ENCODE results near the gene AQR. TPM values are rescaled to one million over a fixed set of nuclear protein-coding genes. Genes with fewer than 3 reads are reported as not detected.
"Not testable (repeated sequence)": the region's sequence is repeated elsewhere in the genome, so short reads cannot be mapped to it uniquely, and the experiment has no call there.

AQR gene
- total and polyA plus RNA-seq, 4 donors: 24.2 to 45.1 (median 33.3) TPM

DNA sequence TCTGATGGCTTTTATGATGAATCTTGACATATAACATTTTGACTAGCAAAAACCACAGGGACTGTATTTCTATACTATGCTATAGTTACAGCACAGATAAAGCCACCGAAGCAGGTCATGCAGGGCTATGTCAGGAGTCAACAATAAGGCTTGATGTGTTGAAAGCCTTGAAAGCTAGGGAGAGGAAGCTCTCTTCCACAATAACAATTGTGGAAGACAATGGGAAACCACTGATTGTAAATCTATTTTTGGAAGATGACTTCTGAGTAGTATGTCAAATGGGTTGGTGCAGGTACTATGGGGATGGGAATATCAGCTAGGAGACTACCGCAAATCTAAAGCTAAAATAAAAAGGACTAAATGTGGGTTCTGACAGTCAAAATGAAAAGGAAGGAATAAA, 4.0 kb upstream of the AQR start:
- WGBS (ENCODE audit: insufficient coverage): 100% methylated on average over 1 of the region's 2 CpGs
- H3K27ac ChIP-seq (ENCODE audit: low read depth, low read length): no peak overlapping the region
- no peaks in the 10 kb centered on the region for H3K9me3 ChIP-seq (ENCODE audit: control insufficient read depth, insufficient read depth, low read length)
- no peak overlapping the region for H3K4me3 ChIP-seq (ENCODE audit: low read depth, low read length)
- H3K4me1 ChIP-seq (ENCODE audit: control insufficient read depth, insufficient read depth, low read length): peaks cover 4% of the 10 kb centered on the region
- H3K27me3 ChIP-seq (ENCODE audit: control insufficient read depth, insufficient read depth, low read length): no peaks in the 10 kb centered on the region
- DNase-seq (ENCODE audit: low read depth in 4 of 6, low spot score in 6 of 6): no peak
- no peaks in the 10 kb centered on the region for H3K36me3 ChIP-seq (ENCODE audit: control insufficient read depth, insufficient read depth, low read length)

DNA sequence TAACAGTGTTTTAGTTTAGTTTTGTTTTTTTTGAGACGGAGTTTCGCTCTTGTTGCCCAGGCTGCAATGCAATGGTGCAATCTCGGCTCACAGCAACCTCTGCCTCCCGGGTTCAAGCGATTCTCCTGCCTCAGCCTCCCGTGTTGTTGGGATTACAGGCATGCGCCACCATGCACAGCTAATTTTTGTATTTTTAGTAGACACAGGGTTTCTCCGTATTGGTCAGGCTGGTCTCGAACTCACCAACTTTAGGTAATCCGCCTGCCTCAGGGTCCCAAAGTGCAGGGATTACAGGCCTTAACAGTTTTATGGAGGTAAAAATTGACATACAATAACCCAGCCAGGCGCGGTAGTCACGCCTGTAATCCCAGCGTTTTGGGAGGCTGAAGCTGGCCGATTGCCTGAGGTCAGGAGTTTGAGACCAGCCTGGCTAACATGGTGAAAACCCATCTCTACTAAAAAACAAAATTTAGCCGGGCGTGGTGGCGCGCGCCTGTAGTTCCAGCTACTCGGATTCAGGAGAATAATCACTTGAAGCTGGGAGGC, 629 bp upstream of the AQR start:
- not testable (repeated sequence) for H3K27ac ChIP-seq (ENCODE audit: low read depth, low read length); H3K9me3 ChIP-seq (ENCODE audit: control insufficient read depth, insufficient read depth, low read length); H3K27me3 ChIP-seq (ENCODE audit: control insufficient read depth, insufficient read depth, low read length); DNase-seq (ENCODE audit: low read depth in 4 of 6, low spot score in 6 of 6); H3K36me3 ChIP-seq (ENCODE audit: control insufficient read depth, insufficient read depth, low read length)
- WGBS (ENCODE audit: insufficient coverage): 68% methylated on average over 13 of the region's 21 CpGs
- Histone ChIP-seq H3K4me1 (ENCODE audit: control insufficient read depth, insufficient read depth, low read length) (peaks cover 13% of the 10 kb centered on the region), H3K4me3 (ENCODE audit: low read depth, low read length) (peak overlapping the region; percentile 98)

DNA sequence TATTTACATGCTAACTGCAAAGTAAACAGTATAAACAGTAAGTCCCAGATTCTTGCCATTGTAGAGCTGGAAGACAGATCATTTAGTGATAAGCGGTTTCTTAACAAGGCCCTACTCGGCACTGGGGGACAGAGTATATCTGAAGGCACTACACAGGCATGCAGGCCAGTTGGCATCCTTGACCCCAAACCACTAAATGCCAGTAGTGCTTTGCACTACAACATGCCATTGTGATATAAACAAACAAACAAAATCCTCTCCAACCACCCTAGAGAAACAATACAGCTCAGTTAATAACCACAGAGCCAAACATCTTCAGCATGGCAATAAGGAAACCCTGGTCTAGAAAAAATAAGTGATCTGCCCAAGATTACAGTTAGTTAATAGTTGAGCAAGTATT, 5.3 kb downstream of the AQR start:
- Histone ChIP-seq H3K36me3 (ENCODE audit: control insufficient read depth, insufficient read depth, low read length) (peaks cover 10% of the 10 kb centered on the region), H3K27ac (ENCODE audit: low read depth, low read length) (no peak overlapping the region)
- 80% methylated on average over 2 of the region's 2 CpGs for WGBS (ENCODE audit: insufficient coverage)

DNA sequence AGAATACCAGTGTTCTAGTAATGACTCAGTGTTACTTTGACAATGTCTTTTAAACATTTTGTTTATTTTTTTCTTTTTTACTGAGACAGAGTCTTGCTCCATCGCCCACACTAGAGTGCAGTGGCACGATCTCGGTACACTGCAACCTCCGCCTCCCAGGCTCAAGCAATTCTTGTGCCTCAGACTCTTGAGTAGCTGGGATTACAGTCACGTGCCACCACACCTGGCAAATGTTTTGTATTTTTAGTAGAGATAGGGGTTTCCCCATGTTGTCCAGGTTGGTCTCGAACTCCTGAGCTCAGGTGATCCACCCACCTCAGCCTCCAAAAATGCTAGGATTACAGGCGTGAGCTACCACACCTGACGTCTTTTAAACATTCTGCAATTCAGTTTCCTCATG, 15.7 kb downstream of the AQR start:
- Histone ChIP-seq H3K4me1 (ENCODE audit: control insufficient read depth, insufficient read depth, low read length) (no peaks in the 10 kb centered on the region), H3K27ac (ENCODE audit: low read depth, low read length) (no peak overlapping the region), H3K9me3 (ENCODE audit: control insufficient read depth, insufficient read depth, low read length) (no peaks in the 10 kb centered on the region), H3K4me3 (ENCODE audit: low read depth, low read length) (no peak overlapping the region), H3K36me3 (ENCODE audit: control insufficient read depth, insufficient read depth, low read length) (peaks cover 14% of the 10 kb centered on the region), H3K27me3 (ENCODE audit: control insufficient read depth, insufficient read depth, low read length) (no peaks in the 10 kb centered on the region)
- DNase-seq (ENCODE audit: low read depth in 4 of 6, low spot score in 6 of 6): no peak
- WGBS (ENCODE audit: insufficient coverage): 97% methylated on average over 5 of the region's 8 CpGs

More for the DNA sequence above, 5.3 kb downstream of the AQR start:
- no peak for DNase-seq (ENCODE audit: low read depth in 4 of 6, low spot score in 6 of 6)
- Histone ChIP-seq H3K27me3 (ENCODE audit: control insufficient read depth, insufficient read depth, low read length) (no peaks in the 10 kb centered on the region), H3K9me3 (ENCODE audit: control insufficient read depth, insufficient read depth, low read length) (no peaks in the 10 kb centered on the region), H3K4me1 (ENCODE audit: control insufficient read depth, insufficient read depth, low read length) (peaks cover 10% of the 10 kb centered on the region), H3K4me3 (ENCODE audit: low read depth, low read length) (no peak overlapping the region)

DNA sequence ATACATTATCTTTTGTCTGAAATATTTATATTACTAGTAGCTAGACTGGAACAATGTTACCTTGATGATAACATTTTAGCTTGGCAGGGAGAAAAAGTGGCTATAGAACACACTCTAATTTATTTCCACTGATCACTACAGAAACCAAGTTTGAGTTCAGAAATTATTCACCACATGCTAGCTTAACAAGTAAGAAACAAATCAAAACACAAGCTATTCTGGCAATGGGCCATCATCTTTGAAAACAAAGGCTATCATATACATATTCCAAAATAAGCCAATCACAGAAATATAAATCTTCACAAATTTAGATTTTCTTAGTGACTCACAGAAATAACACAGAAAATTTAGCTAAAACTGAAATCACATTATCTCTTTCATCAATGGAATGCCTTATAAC, 17.1 kb downstream of the AQR start:
- no peak overlapping the region for H3K27ac ChIP-seq (ENCODE audit: low read depth, low read length)
- H3K27me3 ChIP-seq (ENCODE audit: control insufficient read depth, insufficient read depth, low read length): no peaks in the 10 kb centered on the region
- H3K36me3 ChIP-seq (ENCODE audit: control insufficient read depth, insufficient read depth, low read length): peaks cover 10% of the 10 kb centered on the region
- no peaks in the 10 kb centered on the region for H3K4me1 ChIP-seq (ENCODE audit: control insufficient read depth, insufficient read depth, low read length)
- DNase-seq (ENCODE audit: low read depth in 4 of 6, low spot score in 6 of 6): no peak
- H3K9me3 ChIP-seq (ENCODE audit: control insufficient read depth, insufficient read depth, low read length): no peaks in the 10 kb centered on the region
- no peak overlapping the region for H3K4me3 ChIP-seq (ENCODE audit: low read depth, low read length)

DNA sequence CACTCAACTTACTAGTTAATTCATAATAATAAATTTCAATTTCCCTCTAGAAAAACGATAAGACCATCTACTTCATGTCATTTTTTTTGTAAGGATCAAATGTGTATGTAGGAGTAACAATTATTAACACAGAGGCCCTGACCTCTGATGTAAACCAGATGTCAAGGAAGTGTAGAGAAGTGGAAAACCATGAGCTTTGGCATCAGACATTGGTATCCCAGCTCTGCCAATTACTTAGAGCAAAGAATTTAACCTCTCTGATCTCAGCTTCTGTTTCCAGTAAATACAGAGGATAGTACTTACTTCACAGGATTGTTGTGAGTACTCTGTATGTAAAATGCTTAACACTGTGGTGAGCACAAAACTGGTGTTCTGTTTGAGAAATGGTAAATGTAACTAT, 17.5 kb downstream of the AQR start:
- Histone ChIP-seq H3K27ac (ENCODE audit: low read depth, low read length) (no peak overlapping the region), H3K27me3 (ENCODE audit: control insufficient read depth, insufficient read depth, low read length) (no peaks in the 10 kb centered on the region), H3K4me3 (ENCODE audit: low read depth, low read length) (no peak overlapping the region), H3K9me3 (ENCODE audit: control insufficient read depth, insufficient read depth, low read length) (no peaks in the 10 kb centered on the region), H3K36me3 (ENCODE audit: control insufficient read depth, insufficient read depth, low read length) (peaks cover 9% of the 10 kb centered on the region), H3K4me1 (ENCODE audit: control insufficient read depth, insufficient read depth, low read length) (no peaks in the 10 kb centered on the region)
- no CpG with 5 or more reads among the region's 1 CpG for WGBS (ENCODE audit: insufficient coverage)
- no peak for DNase-seq (ENCODE audit: low read depth in 4 of 6, low spot score in 6 of 6)

DNA sequence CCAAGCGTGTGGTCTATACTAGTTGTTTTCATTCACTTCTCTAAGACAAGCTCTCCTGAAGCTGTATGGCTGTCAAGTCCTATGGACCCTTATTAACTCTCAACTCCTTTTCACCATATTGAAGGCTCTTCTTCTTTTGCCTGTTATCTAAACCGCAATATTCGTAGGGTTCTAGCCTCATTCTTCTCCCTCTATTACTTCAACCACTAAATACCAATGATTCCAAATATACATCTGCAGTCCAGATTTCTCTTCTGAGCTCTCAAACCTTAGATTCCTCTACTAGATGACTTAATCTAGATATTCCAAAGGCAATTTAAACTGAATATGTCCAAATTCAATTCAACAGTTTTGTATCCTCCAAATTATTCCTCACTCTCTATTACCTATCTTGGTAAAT, 24.6 kb downstream of the AQR start:
- H3K4me1 ChIP-seq (ENCODE audit: control insufficient read depth, insufficient read depth, low read length): no peaks in the 10 kb centered on the region
- H3K4me3 ChIP-seq (ENCODE audit: low read depth, low read length): no peak overlapping the region
- no peaks in the 10 kb centered on the region for H3K9me3 ChIP-seq (ENCODE audit: control insufficient read depth, insufficient read depth, low read length)
- no peak overlapping the region for H3K27ac ChIP-seq (ENCODE audit: low read depth, low read length)
- H3K36me3 ChIP-seq (ENCODE audit: control insufficient read depth, insufficient read depth, low read length): peaks cover 8% of the 10 kb centered on the region
- H3K27me3 ChIP-seq (ENCODE audit: control insufficient read depth, insufficient read depth, low read length): no peaks in the 10 kb centered on the region
- WGBS (ENCODE audit: insufficient coverage): 79% methylated on average over 3 of the region's 3 CpGs
- no peak for DNase-seq (ENCODE audit: low read depth in 4 of 6, low spot score in 6 of 6)

DNA sequence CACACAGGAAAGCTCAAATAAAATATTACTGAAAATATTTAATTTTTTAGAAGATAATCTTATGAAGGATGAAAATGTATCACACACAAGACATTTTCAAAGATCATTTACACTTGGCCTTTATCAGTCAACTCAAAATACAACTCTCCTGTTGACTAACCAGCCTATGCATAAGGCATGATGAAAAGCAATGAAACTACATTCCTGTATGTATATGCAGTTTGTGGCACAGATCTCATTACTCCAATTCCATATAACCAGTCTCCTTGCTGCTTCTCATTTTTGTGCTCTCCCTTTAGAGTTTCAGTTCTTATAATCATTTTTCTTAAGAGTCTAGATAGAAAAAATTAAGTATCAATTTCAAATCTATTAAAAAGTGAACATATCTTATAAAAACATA, 25.8 kb downstream of the AQR start:
- Histone ChIP-seq H3K9me3 (ENCODE audit: control insufficient read depth, insufficient read depth, low read length) (no peaks in the 10 kb centered on the region), H3K27ac (ENCODE audit: low read depth, low read length) (no peak overlapping the region), H3K36me3 (ENCODE audit: control insufficient read depth, insufficient read depth, low read length) (peaks cover 12% of the 10 kb centered on the region), H3K4me1 (ENCODE audit: control insufficient read depth, insufficient read depth, low read length) (no peaks in the 10 kb centered on the region), H3K27me3 (ENCODE audit: control insufficient read depth, insufficient read depth, low read length) (no peaks in the 10 kb centered on the region), H3K4me3 (ENCODE audit: low read depth, low read length) (no peak overlapping the region)
- no peak for DNase-seq (ENCODE audit: low read depth in 4 of 6, low spot score in 6 of 6)

DNA sequence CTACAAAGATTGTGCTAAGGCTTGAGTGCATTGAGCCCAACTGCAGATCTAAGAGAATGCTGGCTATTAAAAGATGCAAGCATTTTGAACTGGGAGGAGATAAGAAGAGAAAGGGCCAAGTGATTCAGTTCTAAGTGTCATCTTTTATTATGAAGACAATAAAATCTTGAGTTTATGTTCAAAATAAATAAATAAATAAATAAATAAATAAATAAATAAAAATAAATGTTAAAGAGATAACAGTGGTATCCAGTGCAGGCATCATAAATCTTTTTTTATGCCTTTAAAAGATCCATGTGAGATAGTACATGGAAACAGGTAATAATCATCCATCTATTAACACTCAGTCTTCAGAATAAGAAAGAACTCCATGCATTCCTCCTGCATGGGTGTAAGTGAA, 26.3 kb downstream of the AQR start:
- H3K27me3 ChIP-seq (ENCODE audit: control insufficient read depth, insufficient read depth, low read length); H3K9me3 ChIP-seq (ENCODE audit: control insufficient read depth, insufficient read depth, low read length); H3K4me3 ChIP-seq (ENCODE audit: low read depth, low read length); DNase-seq (ENCODE audit: low read depth in 4 of 6, low spot score in 6 of 6); H3K27ac ChIP-seq (ENCODE audit: low read depth, low read length); H3K4me1 ChIP-seq (ENCODE audit: control insufficient read depth, insufficient read depth, low read length): not testable (repeated sequence)
- H3K36me3 ChIP-seq (ENCODE audit: control insufficient read depth, insufficient read depth, low read length): peaks cover 12% of the 10 kb centered on the region

DNA sequence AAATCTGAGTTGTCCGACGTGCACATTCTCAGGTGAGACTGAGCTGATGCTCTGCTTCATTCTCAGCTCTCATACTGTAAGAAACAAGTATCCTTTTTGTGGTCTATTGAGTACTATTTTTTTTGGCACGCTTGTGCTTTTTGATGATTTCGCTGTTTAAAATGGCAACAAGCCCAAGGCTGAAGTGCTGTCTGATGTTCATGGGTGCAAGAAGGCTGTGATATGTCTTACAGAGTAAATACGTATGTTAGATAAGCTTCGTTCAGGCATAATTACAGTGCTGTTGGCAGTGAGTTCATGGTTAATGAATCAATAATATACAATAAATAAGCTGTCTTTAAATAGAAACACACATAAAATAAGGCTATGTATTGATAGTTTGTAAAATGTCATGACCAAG, 27.2 kb downstream of the AQR start:
- Histone ChIP-seq H3K4me1 (ENCODE audit: control insufficient read depth, insufficient read depth, low read length) (no peaks in the 10 kb centered on the region), H3K27ac (ENCODE audit: low read depth, low read length) (no peak overlapping the region), H3K36me3 (ENCODE audit: control insufficient read depth, insufficient read depth, low read length) (peaks cover 14% of the 10 kb centered on the region), H3K9me3 (ENCODE audit: control insufficient read depth, insufficient read depth, low read length) (no peaks in the 10 kb centered on the region), H3K4me3 (ENCODE audit: low read depth, low read length) (no peak overlapping the region), H3K27me3 (ENCODE audit: control insufficient read depth, insufficient read depth, low read length) (no peaks in the 10 kb centered on the region)
- 71% methylated on average over 2 of the region's 6 CpGs for WGBS (ENCODE audit: insufficient coverage)
- peak in 1 of 6 donors; percentile 8 for DNase-seq (ENCODE audit: low read depth in 4 of 6, low spot score in 6 of 6)

Data from spinal cord (tissue), 10 donors.